Esophagus (tissue), 2 donors: ENCODE data around the gene DNM1. TPM values are rescaled to one million over a fixed set of nuclear protein-coding genes. Genes with fewer than 3 reads are reported as not detected.

Experiments used
- H3K27ac ChIP-seq, 2 donors: one replicate each; pipeline ENCODE4 v1.5.1; 2013; ENCODE audit warnings: low read depth in 2 of 2, mild to moderate bottlenecking in 2 of 2, inconsistent platforms in 1 of 2, low read length in 1 of 2, moderate library complexity in 1 of 2
- H3K27me3 ChIP-seq, 2 donors: one replicate each; pipeline ENCODE4 v1.6.1; 2013; ENCODE audit warnings: low read length in 2 of 2, control low read depth in 1 of 2, mild to moderate bottlenecking in 1 of 2; ENCODE audit not compliant: insufficient read depth in 2 of 2, control insufficient read depth in 1 of 2
- H3K36me3 ChIP-seq, 2 donors: one replicate each; pipeline ENCODE4 v1.6.1; 2013; ENCODE audit warnings: low read length in 1 of 2; ENCODE audit not compliant: control insufficient read depth in 2 of 2, insufficient read depth in 2 of 2
- H3K4me1 ChIP-seq, 2 donors: one replicate each; pipeline ENCODE4 v1.6.1; 2013; ENCODE audit warnings: low read length in 1 of 2; ENCODE audit not compliant: control insufficient read depth in 2 of 2, insufficient read depth in 2 of 2
- H3K4me3 ChIP-seq, 2 donors: one replicate each; pipeline ENCODE4 v1.5.1; 2013; ENCODE audit warnings: low read length in 2 of 2, mild to moderate bottlenecking in 2 of 2, low read depth in 1 of 2, moderate library complexity in 1 of 2
- H3K9me3 ChIP-seq, 2 donors: one replicate each; pipeline ENCODE4 v1.6.1; 2013; ENCODE audit warnings: mild to moderate bottlenecking in 2 of 2, low read depth in 1 of 2, low read length in 1 of 2, moderate library complexity in 1 of 2; ENCODE audit not compliant: control insufficient read depth in 2 of 2, insufficient read depth in 1 of 2
- whole genome bisulfite sequencing, 2 donors: extraction: QIAGEN DNeasy Blood & Tissue Kit; methylation state at CpG; one replicate each; pipeline ENCODE4 v1.1.7; 2013; 5-methylcytosine and 5-hydroxymethylcytosine counted together
- polyA plus RNA-seq, 2 donors: library from polyadenylated mRNA; stranded (reverse); fragments of 200-250 nt; gene quantifications; one replicate each; pipeline ENCODE4 v1.2.3, GENCODE V29; 2013
- donor health status: healthy with polysubstance abuse.
- donor health status: Bipolar disorder and iron deficiency.

Gene DNM1
- polyA plus RNA-seq, 2 donors: 2.4 to 4.6 TPM

GRCh38 chr9:128211981-128212281 lies 8.8 kb downstream of the DNM1 start:
- H3K36me3 ChIP-seq: no peaks in the 10 kb centered on the region
- peaks cover 0 to 6% of the 10 kb centered on the region in 2 donors for H3K4me1 ChIP-seq
- WGBS, 2 donors: 64 to 82% methylated on average over 2 of the region's 2 CpGs
- no peaks in the 10 kb centered on the region for H3K27me3 ChIP-seq
- H3K27ac ChIP-seq: no peak overlapping the region
- no peaks in the 10 kb centered on the region for H3K9me3 ChIP-seq
- H3K4me3 ChIP-seq: no peak overlapping the region

GRCh38 chr9:128213746-128214497 lies 10.7 kb downstream of the DNM1 start:
- no peaks in the 10 kb centered on the region for H3K9me3 ChIP-seq
- no peaks in the 10 kb centered on the region for H3K27me3 ChIP-seq
- no peaks in the 10 kb centered on the region for H3K36me3 ChIP-seq
- WGBS, 2 donors: 87% methylated on average over 12 of the region's 12 CpGs
- H3K4me3 ChIP-seq: no peak overlapping the region
- no peak overlapping the region for H3K27ac ChIP-seq
- peaks cover 6% of the 10 kb centered on the region in 2 donors for H3K4me1 ChIP-seq

- 63 to 70% methylated on average over 19 to 21 of the region's 21 CpGs for WGBS, 2 donors
- Histone ChIP-seq H3K27ac (no peak overlapping the region), H3K9me3 (no peaks in the 10 kb centered on the region), H3K4me1 (peaks cover 6% of the 10 kb centered on the region in 2 donors), H3K36me3 (no peaks in the 10 kb centered on the region), H3K4me3 (no peak overlapping the region), H3K27me3 (no peaks in the 10 kb centered on the region)
These were observed 11.7 kb downstream of the DNM1 start for GRCh38 chr9:128214571-128215490.

- no peak overlapping the region for H3K27ac ChIP-seq
- no peak overlapping the region for H3K4me3 ChIP-seq
- H3K4me1 ChIP-seq: peaks cover 6% of the 10 kb centered on the region in 2 donors
- no peaks in the 10 kb centered on the region for H3K9me3 ChIP-seq
- WGBS, 2 donors: 65 to 67% methylated on average over 10 of the region's 10 CpGs
- no peaks in the 10 kb centered on the region for H3K27me3 ChIP-seq
- no peaks in the 10 kb centered on the region for H3K36me3 ChIP-seq
These were observed 12.6 kb downstream of the DNM1 start for GRCh38 chr9:128215491-128216409.

- H3K36me3 ChIP-seq: no peaks in the 10 kb centered on the region
- no peak overlapping the region for H3K4me3 ChIP-seq
- H3K9me3 ChIP-seq: no peaks in the 10 kb centered on the region
- H3K27ac ChIP-seq: no peak overlapping the region
- WGBS, 2 donors: 84 to 89% methylated on average over 16 of the region's 16 CpGs
- H3K4me1 ChIP-seq: peaks cover 6% of the 10 kb centered on the region in 2 donors
- H3K27me3 ChIP-seq: no peaks in the 10 kb centered on the region
These were observed 13.8 kb downstream of the DNM1 start for GRCh38 chr9:128216781-128217553.

GRCh38 chr9:128218172-128218517 lies 15.0 kb downstream of the DNM1 start:
- peaks cover 6% of the 10 kb centered on the region in 2 donors for H3K4me1 ChIP-seq
- H3K27me3 ChIP-seq: no peaks in the 10 kb centered on the region
- peak overlapping the region in 1 of 2 donors; percentile 36 for H3K27ac ChIP-seq
- WGBS, 2 donors: 52 to 57% methylated on average over 11 of the region's 11 CpGs
- H3K9me3 ChIP-seq: no peaks in the 10 kb centered on the region
- H3K4me3 ChIP-seq: peak overlapping the region; percentile 35 to 36
- H3K36me3 ChIP-seq: no peaks in the 10 kb centered on the region

- no peaks in the 10 kb centered on the region for H3K27me3 ChIP-seq
- no peaks in the 10 kb centered on the region for H3K36me3 ChIP-seq
- peaks cover 6% of the 10 kb centered on the region in 2 donors for H3K4me1 ChIP-seq
- no peaks in the 10 kb centered on the region for H3K9me3 ChIP-seq
- peak overlapping the region in 1 of 2 donors; percentile 6 for H3K27ac ChIP-seq
- peak overlapping the region; percentile 35 to 36 for H3K4me3 ChIP-seq
- WGBS, 2 donors: 17 to 19% methylated on average over 46 to 47 of the region's 47 CpGs
These were observed 15.6 kb downstream of the DNM1 start for GRCh38 chr9:128218518-128219389.

- H3K27ac ChIP-seq: no peak overlapping the region
- WGBS, 2 donors: 91 to 92% methylated on average over 9 of the region's 9 CpGs
These were observed 16.7 kb downstream of the DNM1 start for GRCh38 chr9:128219831-128220230.

More at GRCh38 chr9:128219831-128220230, 16.7 kb downstream of the DNM1 start:
- H3K36me3 ChIP-seq: no peaks in the 10 kb centered on the region
- peaks cover 3 to 6% of the 10 kb centered on the region in 2 donors for H3K4me1 ChIP-seq
- H3K9me3 ChIP-seq: no peaks in the 10 kb centered on the region
- no peaks in the 10 kb centered on the region for H3K27me3 ChIP-seq
- no peak overlapping the region for H3K4me3 ChIP-seq
